ENCODE data around the gene THBS3. TPM values are rescaled to one million over a fixed set of nuclear protein-coding genes. Genes with fewer than 3 reads are reported as not detected.
"Not testable (repeated sequence)": the region's sequence is repeated elsewhere in the genome, so short reads cannot be mapped to it uniquely, and the experiment has no call there.

Gene THBS3
- polyA plus RNA-seq, 3 donors: 35.1 to 51.0 (median 35.4) TPM

- no peak for DNase-seq (ENCODE audit: extremely low read depth in 1 of 11, low read depth in 9 of 11, low spot score in 4 of 11)
These were observed 38.2 kb downstream of the THBS3 start for GRCh38 chr1:155169541-155169940.

- no peak for DNase-seq (ENCODE audit: extremely low read depth in 1 of 11, low read depth in 9 of 11, low spot score in 4 of 11)
These were observed 39.1 kb downstream of the THBS3 start for GRCh38 chr1:155168456-155169210.

- not testable (repeated sequence) for DNase-seq (ENCODE audit: extremely low read depth in 1 of 11, low read depth in 9 of 11, low spot score in 4 of 11)
These were observed 39.6 kb downstream of the THBS3 start for GRCh38 chr1:155168105-155168445.

DNA sequence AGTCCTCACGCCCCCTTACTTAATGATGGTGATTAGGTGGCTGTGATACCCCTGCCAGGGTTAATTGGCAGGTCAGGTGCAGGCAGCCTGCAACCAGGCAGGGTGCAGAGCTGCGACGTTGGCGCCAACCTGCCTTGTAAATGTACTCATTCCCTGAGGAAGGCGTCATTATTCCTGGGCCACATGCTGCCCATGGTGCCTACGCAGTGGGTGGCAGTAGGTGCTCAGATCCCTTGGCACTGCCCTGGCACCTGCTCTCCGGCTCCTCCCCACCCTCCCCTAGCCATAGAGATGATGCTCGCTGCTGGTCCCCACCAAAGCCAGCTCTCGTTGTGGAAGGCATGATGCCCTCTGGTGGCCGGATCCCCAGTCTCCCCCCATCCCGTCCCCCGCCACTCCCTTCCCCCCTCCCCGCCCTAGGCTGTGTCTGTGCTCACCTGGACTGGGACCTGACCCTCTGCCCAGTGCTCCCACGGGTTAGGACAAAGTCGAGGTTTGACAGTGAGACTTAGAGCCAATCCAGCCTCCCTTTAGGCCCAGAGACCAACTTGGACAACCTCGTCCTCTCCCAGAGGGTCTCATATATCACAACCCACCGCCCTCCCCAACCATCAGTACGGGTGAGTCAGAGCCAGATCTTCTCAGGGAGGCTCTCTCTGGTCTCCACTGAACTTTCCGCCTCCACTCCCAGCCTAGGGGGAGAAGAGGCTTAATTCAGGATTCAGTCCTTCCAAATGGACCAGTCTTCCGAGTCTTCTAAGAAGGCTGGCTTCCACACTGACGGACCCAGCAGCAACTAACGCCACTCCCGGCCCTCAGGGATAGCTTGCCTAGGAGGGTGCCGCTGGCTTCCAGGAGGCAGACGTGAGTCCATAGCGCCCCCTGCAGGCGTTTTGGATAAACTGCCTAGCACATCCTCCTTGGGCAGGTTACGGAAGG is 40.3 kb downstream of the THBS3 start:
- peak in 10 of 11 donors; percentile 50 to 85 (median 79) for DNase-seq (ENCODE audit: extremely low read depth in 1 of 11, low read depth in 9 of 11, low spot score in 4 of 11)

- peak in 5 of 11 donors; percentile 32 to 67 (median 60) for DNase-seq (ENCODE audit: extremely low read depth in 1 of 11, low read depth in 9 of 11, low spot score in 4 of 11)
These were observed 41.1 kb downstream of the THBS3 start for GRCh38 chr1:155166471-155167165.

DNA sequence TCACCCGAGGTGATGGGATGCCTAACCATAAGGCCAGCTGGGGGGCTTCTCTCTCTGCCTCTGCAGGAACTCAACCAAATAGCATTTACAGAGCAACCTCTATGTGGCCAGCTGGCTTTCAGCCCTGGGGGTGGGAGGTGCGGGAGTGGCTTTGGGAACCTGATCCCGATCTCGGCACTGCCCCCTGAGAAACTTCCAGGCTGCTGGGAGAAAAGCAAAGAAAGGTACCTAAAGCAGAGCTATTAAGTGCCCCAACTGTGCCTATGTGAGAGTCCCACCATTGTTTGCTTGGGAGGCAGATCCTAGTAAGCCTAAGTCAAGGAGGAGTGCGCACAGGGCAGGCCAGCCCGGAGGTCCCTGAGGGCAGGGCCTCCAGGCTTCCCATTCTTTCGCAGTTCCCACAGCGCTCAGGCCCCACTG is 41.6 kb downstream of the THBS3 start:
- DNase-seq (ENCODE audit: extremely low read depth in 1 of 11, low read depth in 9 of 11, low spot score in 4 of 11): no peak

- DNase-seq (ENCODE audit: extremely low read depth in 1 of 11, low read depth in 9 of 11, low spot score in 4 of 11): not testable (repeated sequence)
These were observed 43.1 kb downstream of the THBS3 start for GRCh38 chr1:155164625-155165024.

DNA sequence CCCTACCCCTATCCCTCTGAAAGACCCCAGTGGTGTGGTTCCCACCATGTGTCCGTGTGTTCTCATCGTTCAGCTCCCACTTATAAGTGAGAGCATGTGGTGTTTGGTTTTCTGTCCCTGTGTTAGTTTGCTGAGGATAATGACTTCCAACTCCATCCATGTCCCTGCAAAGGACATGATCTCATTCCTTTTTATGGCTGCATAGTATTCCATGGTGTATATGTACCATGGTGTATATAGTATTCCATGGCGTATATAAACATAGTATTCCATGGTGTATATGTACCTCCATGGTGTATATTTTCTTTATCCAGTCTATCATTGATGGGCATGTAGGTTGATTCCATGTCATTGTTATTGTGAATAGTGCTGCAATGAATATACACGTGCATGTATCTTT is 43.9 kb downstream of the THBS3 start:
- not testable (repeated sequence) for DNase-seq (ENCODE audit: extremely low read depth in 1 of 11, low read depth in 9 of 11, low spot score in 4 of 11)

DNA sequence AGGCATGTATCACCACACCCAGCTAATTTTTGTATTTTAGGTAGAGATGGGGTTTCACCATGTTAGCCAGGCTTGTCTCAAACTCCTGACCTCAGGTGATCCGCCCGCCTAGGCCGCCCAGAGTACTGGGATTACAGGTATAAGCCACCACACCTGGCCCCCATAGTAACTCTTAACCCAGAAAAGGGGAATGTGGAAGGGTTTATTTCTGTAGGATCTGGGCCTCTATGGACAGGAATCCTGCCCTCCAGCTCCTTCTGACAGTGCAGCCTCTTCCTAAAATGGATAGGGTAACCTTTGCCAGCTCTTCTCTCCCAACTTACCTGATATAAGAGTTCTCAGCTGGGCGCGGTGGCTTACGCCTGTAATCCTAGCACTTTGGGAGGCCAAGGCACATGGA is 45.1 kb downstream of the THBS3 start:
- DNase-seq (ENCODE audit: extremely low read depth in 1 of 11, low read depth in 9 of 11, low spot score in 4 of 11): not testable (repeated sequence)

- DNase-seq (ENCODE audit: extremely low read depth in 1 of 11, low read depth in 9 of 11, low spot score in 4 of 11): no peak
These were observed 47.6 kb downstream of the THBS3 start for GRCh38 chr1:155160128-155160527.

- no peak for DNase-seq (ENCODE audit: extremely low read depth in 1 of 11, low read depth in 9 of 11, low spot score in 4 of 11)
These were observed 48.7 kb downstream of the THBS3 start for GRCh38 chr1:155158991-155159390.

- not testable (repeated sequence) for DNase-seq (ENCODE audit: extremely low read depth in 1 of 11, low read depth in 9 of 11, low spot score in 4 of 11)
These were observed 51.6 kb downstream of the THBS3 start for GRCh38 chr1:155155996-155156643.

Other genes with a start within 250 kb of the THBS3 start
- gene PYGO2, start 246.1 kb downstream of the THBS3 start, polyA plus RNA-seq (ENCODE audit: insufficient read length in 3 of 3): 10 to 100 TPM; 41.5 to 48.0 (median 43.6) TPM
- gene SHC1, start 237.2 kb downstream of the THBS3 start, polyA plus RNA-seq (ENCODE audit: insufficient read length in 3 of 3): 10 to 100 TPM; 73.4 to 84.2 (median 83.4) TPM
- 100 to 1,000 TPM in 2 of 3 donors, 10 to 100 TPM in 1; 80.2 to 111 (median 109) TPM for gene CKS1B, start 233.2 kb downstream of the THBS3 start, polyA plus RNA-seq (ENCODE audit: insufficient read length in 3 of 3)
- 10 to 100 TPM; 26.1 to 34.1 (median 31.6) TPM for gene FLAD1, start 224.6 kb downstream of the THBS3 start, polyA plus RNA-seq (ENCODE audit: insufficient read length in 3 of 3)
- 1 to 10 TPM in 1 of 3 donors, under 1 TPM in 2; 0.42 to 1.6 (median 0.53) TPM for gene LENEP, start 214.3 kb downstream of the THBS3 start, polyA plus RNA-seq (ENCODE audit: insufficient read length in 3 of 3)
- gene ZBTB7B, start 205.1 kb downstream of the THBS3 start, polyA plus RNA-seq (ENCODE audit: insufficient read length in 3 of 3): 10 to 100 TPM; 12.6 to 18.6 (median 14.5) TPM
- 1 to 10 TPM; 1.3 to 3.2 (median 2.1) TPM for gene DCST2, start 174.1 kb downstream of the THBS3 start, polyA plus RNA-seq (ENCODE audit: insufficient read length in 3 of 3)
- under 1 TPM; 0.12 to 0.61 (median 0.32) TPM for gene DCST1, start 174.1 kb downstream of the THBS3 start, polyA plus RNA-seq (ENCODE audit: insufficient read length in 3 of 3)
- 10 to 100 TPM; 31.5 to 61.4 (median 57.2) TPM for gene ADAM15, start 156.6 kb downstream of the THBS3 start, polyA plus RNA-seq (ENCODE audit: insufficient read length in 3 of 3)
- gene EFNA4, start 144.2 kb downstream of the THBS3 start, polyA plus RNA-seq (ENCODE audit: insufficient read length in 3 of 3): 10 to 100 TPM; 18.5 to 21.2 (median 19.1) TPM
- 1 to 10 TPM; 6.7 to 7.2 (median 7.2) TPM for gene EFNA3, start 129.1 kb downstream of the THBS3 start, polyA plus RNA-seq (ENCODE audit: insufficient read length in 3 of 3)
- gene EFNA1, start 80.0 kb downstream of the THBS3 start, polyA plus RNA-seq (ENCODE audit: insufficient read length in 3 of 3): 10 to 100 TPM; 60.4 to 78.9 (median 65.0) TPM
- 10 to 100 TPM; 48.7 to 64.8 (median 55.5) TPM for gene SLC50A1, start 72.0 kb downstream of the THBS3 start, polyA plus RNA-seq (ENCODE audit: insufficient read length in 3 of 3)
- 10 to 100 TPM; 33.0 to 50.0 (median 46.7) TPM for gene DPM3, start 67.4 kb downstream of the THBS3 start, polyA plus RNA-seq (ENCODE audit: insufficient read length in 3 of 3)
- gene KRTCAP2, start 34.6 kb downstream of the THBS3 start, polyA plus RNA-seq (ENCODE audit: insufficient read length in 3 of 3): 100 to 1,000 TPM; 142 to 152 (median 147) TPM
- gene TRIM46, start 34.0 kb downstream of the THBS3 start, polyA plus RNA-seq (ENCODE audit: insufficient read length in 3 of 3): 1 to 10 TPM; 3.2 to 5.7 (median 4.0) TPM
- 10 to 100 TPM; 37.0 to 47.7 (median 41.8) TPM for gene MTX1, start 798 bp upstream of the THBS3 start, polyA plus RNA-seq (ENCODE audit: insufficient read length in 3 of 3)
- gene ENTREP3, start 47.6 kb upstream of the THBS3 start, polyA plus RNA-seq (ENCODE audit: insufficient read length in 3 of 3): 10 to 100 TPM; 20.9 to 31.5 (median 28.1) TPM
- 10 to 100 TPM; 52.0 to 65.1 (median 61.8) TPM for gene SCAMP3, start 54.5 kb upstream of the THBS3 start, polyA plus RNA-seq (ENCODE audit: insufficient read length in 3 of 3)
- gene CLK2, start 65.6 kb upstream of the THBS3 start, polyA plus RNA-seq (ENCODE audit: insufficient read length in 3 of 3): 10 to 100 TPM; 78.3 to 96.6 (median 82.5) TPM
- gene HCN3, start 69.6 kb upstream of the THBS3 start, polyA plus RNA-seq (ENCODE audit: insufficient read length in 3 of 3): 10 to 100 TPM; 11.5 to 14.0 (median 11.8) TPM
- gene PKLR, start 93.5 kb upstream of the THBS3 start, polyA plus RNA-seq (ENCODE audit: insufficient read length in 3 of 3): 1 to 10 TPM; 7.5 to 9.1 (median 8.8) TPM
- gene FDPS, start 101.0 kb upstream of the THBS3 start, polyA plus RNA-seq (ENCODE audit: insufficient read length in 3 of 3): 100 to 1,000 TPM; 169 to 212 (median 174) TPM
- 10 to 100 TPM; 30.2 to 38.1 (median 34.2) TPM for gene RUSC1, start 113.0 kb upstream of the THBS3 start, polyA plus RNA-seq (ENCODE audit: insufficient read length in 3 of 3)

Measured in renal cortex interstitium (tissue), 11 donors.